Left ventricle myocardium superior (tissue), 1 donor: Measurements from ENCODE around the gene LCLAT1. TPM values are rescaled to one million over a fixed set of nuclear protein-coding genes. Genes with fewer than 3 reads are reported as not detected.
A peak's percentile ranks its signal among the peaks of the same experiment; 100 is the strongest.

Source experiments
- ATAC-seq: fragments of 200-7000 bp; cut with Tn5 transposase; one replicate; pipeline ENCODE4 v1.9.1; 2020; ENCODE audit warnings: mild to moderate bottlenecking, moderate library complexity
- DNase-seq: peaks from one replicate; pipeline ENCODE4 v3.0.0-alpha.2; 2020
- intact Hi-C: fragments of 100-400 bp; cut with micrococcal nuclease; formaldehyde crosslinking; loops from one replicate; pipeline ENCODE4 v1.11.0; 2022
- total RNA-seq: library from RNA; stranded (reverse); fragmentation: NEBNext Ultra II Directional; extraction: Animal tissue kit (Norgen Biotek cat#: 25700); gene quantifications from one replicate; pipeline ENCODE4 v1.2.1, GENCODE V29; 2021
- donor health status: DM: no; HTN: yes; CAD: no; lungs with severe emphysema.

The LCLAT1 gene
- total RNA-seq, 1 donor from 2014 or later: 33.9 TPM

- intact Hi-C loops: no loop called here
- DNase-seq (no peak), ATAC-seq (no peak)
Observed at GRCh38 chr2:30677861-30678385, 230.9 kb downstream of the LCLAT1 start.

DNA sequence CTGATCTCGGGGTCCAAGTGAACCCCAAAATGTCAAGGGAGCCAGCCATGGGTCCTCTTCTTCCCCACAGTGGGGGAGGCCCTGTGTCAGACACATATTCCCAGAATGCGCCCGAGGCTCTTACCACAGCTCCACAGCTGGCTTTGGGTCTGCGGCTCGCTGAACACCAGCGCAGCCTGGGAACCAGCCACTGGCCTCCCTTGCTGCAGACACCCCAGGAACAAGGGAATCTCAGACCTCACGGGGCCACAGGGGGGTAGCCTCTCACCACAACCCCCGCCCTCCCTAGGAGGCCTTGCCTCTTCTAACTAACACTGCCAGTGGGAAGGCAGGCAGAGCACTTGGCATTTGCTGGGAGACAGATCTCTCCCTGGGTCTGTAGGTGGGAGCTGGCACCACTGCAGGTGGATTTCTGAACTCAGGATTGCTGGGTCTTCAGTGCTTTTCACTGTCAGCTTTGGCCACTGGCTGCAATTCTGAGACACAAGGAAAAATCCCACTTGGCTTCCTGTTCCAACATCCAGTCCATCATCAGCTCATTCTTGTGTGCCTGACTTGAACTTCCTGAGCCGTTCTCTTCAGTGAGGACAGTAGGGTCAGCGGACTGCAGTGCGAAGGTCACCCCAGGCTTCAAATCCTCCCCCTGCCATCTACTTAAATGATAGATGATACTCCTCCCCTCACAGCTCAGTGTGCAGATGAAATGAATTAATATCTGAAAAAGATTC, 231.5 kb downstream of the LCLAT1 start:
- no peak for DNase-seq
- intact Hi-C loops: no loop called here
- no peak for ATAC-seq

DNA sequence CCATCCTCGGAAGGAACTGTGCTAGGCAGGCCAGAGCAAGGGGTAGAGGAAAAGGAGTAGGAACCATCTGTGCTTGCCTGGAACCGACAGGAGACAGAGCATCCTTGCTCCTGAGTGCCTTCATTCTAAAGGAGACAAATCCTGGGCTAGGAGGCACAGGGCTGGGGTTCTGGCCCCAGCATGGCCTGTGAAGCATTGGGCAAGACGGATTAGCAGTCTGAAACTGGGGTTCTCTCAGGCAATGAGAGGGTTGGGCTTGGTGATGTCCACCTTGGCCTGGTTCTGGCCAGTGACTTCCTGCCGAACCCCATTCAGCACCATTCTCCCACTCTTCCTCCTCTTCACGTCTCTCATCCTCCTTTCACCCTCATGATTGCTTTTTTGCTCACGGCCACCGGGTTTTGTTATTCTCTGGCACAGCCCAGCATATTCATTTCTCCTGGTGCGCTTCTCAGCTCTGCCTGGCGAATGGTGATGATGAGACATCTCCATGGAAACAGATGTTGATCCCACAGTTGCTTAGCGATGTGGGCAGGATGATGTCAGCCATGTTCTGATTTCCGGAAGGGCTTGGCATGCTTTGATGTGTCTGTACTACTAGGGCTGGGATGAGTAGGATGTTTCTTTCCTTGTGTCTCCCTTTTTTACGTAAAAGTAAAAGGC, 232.5 kb downstream of the LCLAT1 start:
- intact Hi-C loops: no loop called here
- no peak for ATAC-seq
- no peak for DNase-seq

DNA sequence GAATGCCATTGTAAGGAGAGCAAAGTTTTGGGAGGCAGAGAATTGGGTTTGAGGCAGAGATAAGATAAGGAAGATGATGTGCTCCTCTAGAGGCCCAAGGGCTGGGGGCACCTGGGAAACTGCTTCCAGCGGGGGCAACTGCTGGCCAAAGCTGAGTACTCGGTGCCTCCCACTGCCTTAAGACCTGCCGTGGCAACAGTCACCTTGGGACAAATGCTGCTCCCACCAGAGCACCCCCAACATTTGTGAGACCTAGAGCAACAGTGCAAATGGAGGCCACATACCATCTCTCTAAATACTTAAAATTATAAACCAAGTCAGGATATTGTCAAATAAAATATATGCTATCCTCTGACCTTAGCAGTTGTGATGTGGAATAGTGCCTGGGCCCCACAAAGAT, 233.1 kb downstream of the LCLAT1 start:
- intact Hi-C loops: no loop called here
- no peak for DNase-seq
- ATAC-seq: no peak

DNA sequence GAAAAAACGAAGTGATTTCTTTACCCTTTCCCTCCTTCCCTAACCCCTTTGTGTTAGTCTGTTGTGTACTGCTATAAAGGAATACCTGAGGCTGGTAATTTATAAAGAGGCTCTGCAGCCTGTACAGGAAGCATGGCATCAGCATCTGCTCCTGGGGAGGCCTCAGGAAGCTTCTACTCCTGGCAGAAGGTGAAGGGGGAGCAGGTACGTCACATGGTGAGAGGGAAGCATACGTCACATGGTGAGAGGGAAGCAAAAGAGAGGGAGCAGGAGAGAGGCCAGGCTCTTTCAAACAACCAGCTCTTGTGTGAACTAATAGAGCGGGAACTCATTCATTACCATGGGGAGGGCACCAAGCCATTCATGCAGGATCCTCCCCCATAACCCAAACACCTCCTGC, 234.0 kb downstream of the LCLAT1 start:
- intact Hi-C loops: no loop called here
- DNase-seq (no peak), ATAC-seq (no peak)

DNA sequence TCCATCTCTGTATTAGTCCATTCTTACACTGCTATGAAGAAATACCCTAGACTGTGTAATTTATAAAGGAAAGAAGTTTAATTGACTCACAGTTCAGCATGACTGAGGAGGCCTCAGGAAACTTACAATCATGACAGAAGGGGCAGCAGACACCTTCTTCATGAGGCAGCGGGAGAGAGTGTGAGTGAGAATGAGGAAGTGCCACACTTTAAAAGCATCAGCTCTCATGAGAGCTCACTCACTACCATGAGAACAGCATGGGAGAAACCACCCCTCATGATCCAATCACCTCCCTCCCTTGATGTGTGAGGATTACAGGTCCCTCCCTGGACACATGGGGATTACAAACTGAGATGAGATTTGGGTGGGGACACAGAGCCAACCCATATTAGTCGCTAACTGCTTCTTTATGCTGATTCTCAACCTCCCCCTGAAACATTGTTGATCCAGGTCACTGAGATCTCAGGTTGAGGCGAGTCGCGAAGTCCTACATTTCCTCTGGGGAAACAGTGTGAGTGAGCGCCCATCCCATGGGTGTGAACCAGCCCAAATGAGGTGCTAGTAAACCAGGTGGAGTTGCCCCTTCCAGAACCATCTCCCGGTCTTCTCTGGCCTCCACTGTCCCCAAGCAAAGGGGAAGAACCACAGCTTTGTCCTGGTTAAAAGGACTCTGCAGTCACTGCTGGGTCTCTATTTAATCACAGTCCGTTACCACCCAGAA, 236.3 kb downstream of the LCLAT1 start:
- DNase-seq: no peak
- intact Hi-C loops: no loop called here

DNA sequence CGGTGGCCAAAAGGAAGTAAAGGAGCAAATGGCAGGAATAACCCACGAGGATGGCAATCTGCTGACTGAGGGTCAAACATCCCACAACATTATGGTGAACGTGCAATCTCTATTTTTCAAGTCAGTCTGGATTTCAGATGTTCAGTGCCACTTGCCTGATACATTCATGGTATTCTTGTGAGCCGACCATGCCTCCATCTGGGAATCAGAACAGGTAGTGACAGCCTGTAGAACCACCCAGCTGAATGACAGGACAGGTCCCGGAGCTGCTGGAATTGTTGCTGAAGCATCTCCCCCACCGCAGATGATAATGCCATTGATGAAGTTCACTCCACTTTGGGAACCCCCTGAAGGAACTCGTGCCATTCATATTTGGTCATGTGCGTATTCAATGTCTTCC, 237.0 kb downstream of the LCLAT1 start:
- intact Hi-C loops: no loop called here
- DNase-seq: no peak
- ATAC-seq: no peak

More for the DNA sequence above, 236.3 kb downstream of the LCLAT1 start:
- no peak for ATAC-seq

GRCh38 chr2:30684516-30684915, 237.5 kb downstream of the LCLAT1 start:
- intact Hi-C loops: no loop called here
- DNase-seq (no peak), ATAC-seq (no peak)

DNA sequence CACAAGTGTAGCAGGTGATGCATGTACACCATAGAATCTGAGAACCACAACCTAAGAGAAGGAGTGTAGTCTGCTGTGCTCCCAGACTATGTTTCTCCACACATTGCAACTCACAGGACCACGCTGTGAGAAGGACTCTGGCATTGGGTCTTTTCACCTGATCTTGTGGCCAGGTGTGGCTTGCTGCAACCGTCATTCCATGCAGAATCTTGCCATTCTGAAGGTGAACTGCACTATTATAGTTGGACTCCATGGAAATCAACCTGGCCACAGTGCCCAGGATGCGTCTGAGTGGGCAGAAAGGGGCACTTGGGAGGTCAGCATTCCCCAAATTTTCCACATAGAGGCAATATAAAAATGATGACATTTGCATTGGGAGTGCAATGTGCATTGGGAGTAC, 237.9 kb downstream of the LCLAT1 start:
- ATAC-seq: no peak
- DNase-seq: no peak
- intact Hi-C loops: no loop called here

DNA sequence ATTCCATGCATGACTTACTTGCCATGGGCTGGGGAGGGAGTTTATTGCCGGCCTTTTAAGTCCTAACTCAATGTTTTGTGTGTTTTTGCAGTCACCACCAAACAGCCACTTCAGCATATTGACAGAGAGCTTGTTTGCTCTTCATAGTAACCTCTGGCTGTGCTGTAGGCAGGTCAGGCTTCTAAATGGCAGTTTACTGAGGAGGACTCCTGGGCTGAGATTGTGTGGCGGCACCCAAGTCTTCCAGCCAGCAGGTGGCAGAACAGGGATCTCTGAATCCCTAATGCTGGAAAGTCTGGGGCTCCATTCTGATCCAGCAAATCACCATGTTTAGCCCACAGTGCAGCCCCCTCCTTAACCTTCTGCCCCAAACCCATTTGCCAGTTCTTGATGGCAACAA, 239.0 kb downstream of the LCLAT1 start:
- DNase-seq (no peak), ATAC-seq (no peak)
- intact Hi-C loops: no loop called here

- ATAC-seq (no peak), DNase-seq (no peak)
- intact Hi-C loops: no loop called here
Observed at GRCh38 chr2:30686669-30687068, 239.6 kb downstream of the LCLAT1 start.

GRCh38 chr2:30688956-30689401, 241.9 kb downstream of the LCLAT1 start:
- DNase-seq (peak; percentile 77), ATAC-seq (peak; percentile 84)
- intact Hi-C loops: no loop called here

DNA sequence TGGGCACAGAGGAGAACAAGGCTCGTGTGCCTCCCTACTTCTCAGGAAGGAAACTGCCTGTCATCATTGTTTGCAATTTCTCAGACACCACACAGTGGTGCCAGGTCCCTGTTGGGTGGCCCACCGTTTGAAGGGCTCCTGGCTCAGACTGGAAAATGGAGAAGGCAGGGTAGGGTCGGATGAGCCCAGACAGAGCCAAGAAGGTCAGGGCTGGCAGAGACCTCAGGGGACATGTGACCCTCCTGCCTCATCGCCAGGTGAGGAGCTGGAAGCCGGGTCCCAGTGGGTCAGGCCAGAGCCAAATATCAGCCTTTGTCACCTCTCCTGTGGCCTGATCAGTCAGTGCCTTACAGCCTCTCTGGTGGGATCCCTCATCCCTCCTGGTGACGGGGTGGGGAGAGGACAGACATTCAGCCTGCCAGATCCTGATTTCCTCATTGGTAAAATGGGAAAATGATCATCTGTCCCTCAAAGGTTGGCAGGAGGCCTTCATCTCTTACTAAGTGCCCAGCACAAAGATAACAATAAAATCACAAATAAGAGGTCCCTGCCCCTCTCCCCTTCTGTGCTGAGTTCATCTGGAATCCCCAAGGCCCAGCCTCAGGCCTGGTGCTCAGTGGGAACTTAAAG, 242.6 kb downstream of the LCLAT1 start:
- intact Hi-C loops: no loop called here
- ATAC-seq: peak; percentile 48

DNA sequence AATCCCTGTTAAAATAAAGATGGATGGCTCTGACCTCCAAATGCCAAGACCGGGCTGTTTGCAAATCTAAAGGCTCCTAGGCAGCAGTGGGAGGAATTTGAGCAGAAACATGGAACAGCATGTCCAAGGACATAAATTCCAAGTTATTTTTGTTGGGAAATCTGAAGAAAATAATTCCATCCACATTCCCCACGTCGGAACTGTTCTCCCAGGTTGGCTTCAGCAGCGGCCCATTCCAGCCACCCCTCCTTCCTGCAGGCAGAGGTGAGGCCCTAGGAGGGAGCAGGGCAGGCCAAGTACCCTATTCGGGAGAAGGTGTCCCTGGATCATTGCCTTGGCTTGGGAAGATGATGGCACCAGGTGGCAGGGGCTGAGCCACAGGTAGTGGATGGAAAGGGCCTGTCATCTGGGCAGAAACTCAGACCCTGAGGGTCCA, 243.1 kb downstream of the LCLAT1 start:
- ATAC-seq (no peak), DNase-seq (no peak)
- intact Hi-C loops: no loop called here

More for the DNA sequence above, 242.6 kb downstream of the LCLAT1 start:
- peak; percentile 46 for DNase-seq

DNA sequence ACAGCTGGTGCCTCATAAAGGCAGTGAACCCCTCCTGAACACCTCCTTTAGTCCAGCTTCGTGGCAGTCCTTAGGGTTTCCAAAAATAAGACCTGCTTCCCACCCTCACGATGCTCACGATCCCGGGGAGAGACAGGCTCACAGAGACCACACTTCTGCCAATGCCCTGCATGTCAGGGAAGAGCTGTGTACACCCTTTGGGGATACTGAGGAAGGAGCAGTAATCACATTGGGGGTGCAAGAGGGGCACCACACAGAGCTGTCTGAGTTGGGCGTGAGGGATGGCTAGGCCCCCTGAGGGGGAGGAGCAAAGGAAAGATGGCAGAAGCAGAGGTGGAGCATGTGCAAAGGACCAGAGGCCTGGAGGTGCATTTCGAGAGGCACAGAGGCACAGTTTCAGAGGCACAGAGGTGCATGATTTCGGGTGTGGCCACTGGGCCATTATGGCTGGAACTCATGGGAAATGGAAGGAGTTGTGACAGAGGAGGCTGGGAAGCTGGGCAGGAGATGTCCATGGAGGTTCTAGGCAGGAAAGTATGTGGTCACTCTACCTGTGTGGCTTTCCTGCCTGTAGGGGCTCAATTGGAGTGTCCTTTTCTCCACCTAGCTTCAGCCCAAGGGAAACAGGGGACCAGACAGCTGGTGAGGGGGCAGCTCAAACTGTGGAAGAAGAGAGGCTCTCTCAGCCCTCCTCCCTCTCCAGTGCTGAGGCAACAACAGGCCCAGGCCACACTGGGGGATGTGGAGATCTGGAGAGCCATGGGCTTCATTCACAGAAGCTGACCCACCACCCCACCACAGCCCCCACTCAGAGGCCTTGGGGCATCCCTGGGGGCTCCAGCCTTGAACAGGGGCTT, 244.3 kb downstream of the LCLAT1 start:
- ATAC-seq: no peak
- intact Hi-C loops: no loop called here
- no peak for DNase-seq

DNA sequence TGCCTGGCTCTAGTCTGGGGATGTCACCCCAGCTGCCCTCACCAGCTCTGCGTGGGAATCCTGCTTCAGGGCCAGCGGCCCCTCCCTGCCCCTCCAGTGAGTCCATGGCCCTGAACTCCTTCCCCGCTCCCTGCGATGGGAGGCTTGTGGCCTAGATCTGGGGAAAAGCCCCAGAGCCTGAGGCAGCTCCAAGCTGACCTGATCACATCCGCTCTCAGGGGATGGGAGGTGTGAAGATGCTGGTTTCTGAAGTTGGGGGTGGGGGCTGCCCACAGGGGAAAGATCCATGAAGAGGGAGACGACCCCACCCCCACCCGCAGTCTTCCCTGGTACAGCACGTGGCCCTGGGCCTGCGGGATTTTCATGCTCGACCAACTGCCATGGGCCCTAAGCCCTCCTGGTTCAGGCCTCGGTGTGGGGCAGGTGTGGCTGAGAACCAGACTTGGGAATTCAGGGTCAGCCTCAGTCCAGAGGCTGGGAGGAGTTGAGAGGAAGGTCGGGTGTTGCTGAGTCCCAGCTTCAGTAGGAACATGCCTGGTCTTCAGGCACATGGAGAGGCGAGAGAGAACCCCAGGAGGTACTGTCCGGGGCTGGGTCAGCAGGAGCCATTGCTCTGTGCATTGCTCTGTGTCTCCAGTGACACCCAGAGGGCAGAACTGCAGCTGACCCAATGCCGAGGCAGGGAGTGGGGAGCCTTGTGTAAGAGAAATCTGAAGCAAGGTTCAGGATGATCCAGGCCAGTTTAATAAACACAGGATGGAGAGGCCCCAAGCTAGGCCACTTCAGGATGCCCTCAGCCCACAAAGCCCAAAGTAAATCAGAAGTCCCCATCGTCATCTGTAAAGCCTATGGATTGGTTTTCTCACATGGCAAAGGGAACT, 245.1 kb downstream of the LCLAT1 start:
- intact Hi-C loops: no loop called here
- ATAC-seq (peak; percentile 48), DNase-seq (peak; percentile 55)

DNA sequence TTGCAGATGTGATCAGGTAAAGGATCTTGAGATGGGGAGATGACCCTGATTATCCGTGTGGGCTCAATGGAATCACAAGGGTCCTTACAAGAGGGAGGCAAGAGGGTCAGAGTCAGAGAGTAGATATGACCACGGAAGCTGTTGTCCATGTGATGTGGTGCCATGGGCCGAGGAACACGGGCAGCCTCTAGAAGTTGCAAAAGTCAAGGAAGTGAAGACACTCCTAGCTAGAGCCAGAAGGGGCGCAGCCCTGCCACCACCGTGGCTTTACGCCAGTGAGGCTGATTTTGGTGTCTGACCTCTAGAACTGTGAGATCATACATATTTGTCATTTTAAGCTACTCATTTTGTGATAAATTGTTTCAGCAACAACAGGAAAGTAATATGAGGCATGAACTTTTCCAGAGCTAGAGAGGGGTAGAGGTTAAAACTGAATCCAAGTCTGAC, 245.8 kb downstream of the LCLAT1 start:
- intact Hi-C loops: no loop called here
- no peak for DNase-seq

More for the DNA sequence above, 245.8 kb downstream of the LCLAT1 start:
- ATAC-seq: no peak
